Activated CD8-positive, alpha-beta memory T cell treated with anti-CD3 and anti-CD28 coated beads, Interleukin-2, amount 10 ng/mL, durations not matched to agents 7 days and 5 days (primary cell): ENCODE results near the gene ULK2. TPM values are rescaled to one million over a fixed set of nuclear protein-coding genes. Genes with fewer than 3 reads are reported as not detected.
"Not testable (repeated sequence)": the region's sequence is repeated elsewhere in the genome, so short reads cannot be mapped to it uniquely, and the experiment has no call there.

Experiments used
- ATAC-seq: fragments of 150-1000 bp; cut with Tn5 transposase; one replicate; pipeline ENCODE4 v1.10.0; 2021; ENCODE audit warnings: moderate library complexity
- CTCF ChIA-PET: fragments of 350-600 bp; sonication (Branson Sonifier 250); formaldehyde crosslinking; loops from one replicate; lab custom pipeline; 2021; ENCODE audit warnings: antibody characterized with exemption; lab: Charles Lee
- DNase-seq: peaks from one replicate; pipeline ENCODE4 v3.0.0-alpha.2; 2020
- H3K27ac Mint-ChIP-seq: one replicate; pipeline ENCODE4 v1.8.0; 2021; ENCODE audit warnings: mild to moderate bottlenecking, mixed read lengths
- H3K27me3 Mint-ChIP-seq: one replicate; pipeline ENCODE4 v1.8.0; 2021; ENCODE audit warnings: mixed read lengths
- H3K36me3 Mint-ChIP-seq: one replicate; pipeline ENCODE4 v1.8.0; 2021; ENCODE audit warnings: mild to moderate bottlenecking, mixed read lengths
- H3K4me1 Mint-ChIP-seq: one replicate; pipeline ENCODE4 v1.8.0; 2021; ENCODE audit warnings: mixed read lengths
- H3K4me3 Mint-ChIP-seq: one replicate; pipeline ENCODE4 v1.8.0; 2021; ENCODE audit warnings: mild to moderate bottlenecking, moderate library complexity, mixed read lengths
- H3K9me3 Mint-ChIP-seq: one replicate; pipeline ENCODE4 v1.8.0; 2022; ENCODE audit warnings: low read depth, mixed read lengths
- total RNA-seq, 2 experiments: library from RNA; stranded (reverse); gene quantifications; one replicate each; pipeline ENCODE4 v1.2.3, GENCODE V29; 2021

The ULK2 gene
- total RNA-seq, 2 experiments from 2014 or later: 5.3 to 11.2 TPM

DNA sequence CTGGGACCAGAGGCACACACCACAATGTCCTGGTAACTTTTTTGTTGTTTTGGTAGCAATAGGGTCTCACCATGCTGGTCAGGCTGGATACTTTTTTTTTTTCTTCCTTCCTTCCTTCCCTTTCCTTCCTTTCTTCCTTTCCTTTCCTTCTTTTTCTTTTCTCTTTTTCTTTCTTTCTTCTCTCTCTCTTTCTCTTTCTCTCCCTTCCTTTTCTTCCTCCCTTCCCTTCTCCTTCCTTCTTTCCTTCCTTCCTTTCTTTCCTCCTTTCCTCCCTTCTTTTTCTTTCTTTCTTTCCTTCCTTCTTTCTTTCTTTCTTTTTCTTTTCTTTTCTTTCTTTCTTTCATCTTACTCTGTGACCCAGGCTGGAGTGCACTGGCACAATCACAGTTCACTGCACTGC is 18.4 kb upstream of the ULK2 start:
- no peak for ATAC-seq
- H3K27ac Mint-ChIP-seq: no peak overlapping the region
- H3K36me3 Mint-ChIP-seq: no peaks in the 10 kb centered on the region
- no peak for DNase-seq
- CTCF ChIA-PET: interaction anchor here (0.6 kb wide), 1 partner anchor 37 kb away, joined by 3 read pairs; no protein-coding TSS in a partner anchor
- no peaks in the 10 kb centered on the region for H3K27me3 Mint-ChIP-seq
- no peak overlapping the region for H3K4me3 Mint-ChIP-seq
- H3K9me3 Mint-ChIP-seq: no peaks in the 10 kb centered on the region
- peaks cover 4% of the 10 kb centered on the region for H3K4me1 Mint-ChIP-seq

- DNase-seq: no peak
- Mint-ChIP-seq H3K27me3 (peaks cover 2% of the 10 kb centered on the region), H3K4me3 (no peak overlapping the region), H3K27ac (no peak overlapping the region), H3K9me3 (no peaks in the 10 kb centered on the region), H3K4me1 (peaks cover 4% of the 10 kb centered on the region), H3K36me3 (no peaks in the 10 kb centered on the region)
- CTCF ChIA-PET: no interaction called here
- ATAC-seq: peak; percentile 72
Observed at GRCh38 chr17:19883537-19884215, 15.9 kb upstream of the ULK2 start.

DNA sequence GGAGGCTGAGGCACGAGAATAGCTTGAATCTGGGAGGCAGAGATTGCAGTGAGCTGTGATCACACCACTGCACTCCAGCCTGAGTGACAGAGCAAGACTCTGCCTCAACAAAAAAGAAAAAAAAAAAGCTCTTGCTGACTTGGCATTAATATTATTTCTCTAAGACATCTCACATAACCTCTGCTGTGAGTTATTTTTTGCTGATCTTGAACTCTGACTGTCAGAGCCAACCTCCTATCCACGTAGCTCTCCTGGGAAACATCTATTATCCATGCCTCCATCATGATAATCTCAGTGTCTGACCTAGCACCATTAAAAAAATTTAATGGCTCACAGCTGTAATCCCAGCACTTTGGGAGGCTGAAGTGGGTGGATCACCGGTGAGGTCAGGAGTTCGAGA is 12.7 kb upstream of the ULK2 start:
- Mint-ChIP-seq H3K4me3 (no peak overlapping the region), H3K4me1 (peaks cover 24% of the 10 kb centered on the region), H3K36me3 (no peaks in the 10 kb centered on the region), H3K27ac (no peak overlapping the region), H3K27me3 (peaks cover 2% of the 10 kb centered on the region), H3K9me3 (no peaks in the 10 kb centered on the region)
- ATAC-seq (no peak), DNase-seq (no peak)
- CTCF ChIA-PET: no interaction called here

DNA sequence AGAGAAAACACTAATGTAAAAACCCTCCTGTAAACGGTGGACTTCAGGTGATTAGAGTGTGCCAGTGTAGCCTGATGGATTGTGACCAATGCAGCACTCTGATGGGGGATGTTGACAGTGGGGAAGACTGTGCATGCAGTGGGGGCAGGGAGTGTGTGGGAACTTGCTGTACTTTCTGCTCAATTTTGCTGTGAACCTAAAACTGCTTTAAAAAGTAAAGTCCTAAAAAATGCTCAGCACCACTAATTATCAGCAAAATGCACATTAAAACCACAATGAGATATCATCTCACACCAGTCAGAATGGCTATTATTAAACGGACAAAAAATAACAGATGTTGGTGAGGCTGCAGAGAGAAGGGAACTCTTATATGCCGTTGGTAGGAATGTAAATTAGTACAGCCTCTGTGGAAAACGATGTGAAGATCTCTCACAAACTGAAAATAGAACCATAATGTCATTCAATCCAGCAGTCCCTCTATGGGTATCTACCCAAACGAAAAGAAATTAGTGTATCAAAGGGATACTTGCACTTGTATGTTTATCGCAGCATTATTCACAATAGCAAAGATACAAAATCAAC is 9.7 kb upstream of the ULK2 start:
- Mint-ChIP-seq H3K9me3 (no peaks in the 10 kb centered on the region), H3K4me1 (peaks cover 20% of the 10 kb centered on the region), H3K27ac (no peak overlapping the region), H3K36me3 (no peaks in the 10 kb centered on the region), H3K4me3 (no peak overlapping the region), H3K27me3 (peaks cover 2% of the 10 kb centered on the region)
- ATAC-seq (no peak), DNase-seq (no peak)
- CTCF ChIA-PET: interaction anchor here (1.4 kb wide), 1 partner anchor 17 kb away, joined by 3 read pairs; no protein-coding TSS in a partner anchor

GRCh38 chr17:19876529-19877161 is 8.9 kb upstream of the ULK2 start:
- peaks cover 2% of the 10 kb centered on the region for H3K27me3 Mint-ChIP-seq
- no peaks in the 10 kb centered on the region for H3K9me3 Mint-ChIP-seq
- CTCF ChIA-PET: interaction anchor here (1.0 to 1.4 kb wide), 3 partner anchors 9 to 132 kb away, joined by 3 read pairs; partner anchors contain the start of genes SPECC1 and ULK2
- ATAC-seq (peak; percentile 86), DNase-seq (peak; percentile 76)
- no peak overlapping the region for H3K4me3 Mint-ChIP-seq
- peaks cover 20% of the 10 kb centered on the region for H3K4me1 Mint-ChIP-seq
- H3K27ac Mint-ChIP-seq: peak overlapping the region; percentile 75
- H3K36me3 Mint-ChIP-seq: no peaks in the 10 kb centered on the region

- Mint-ChIP-seq H3K4me3 (no peak overlapping the region), H3K4me1 (peaks cover 20% of the 10 kb centered on the region), H3K9me3 (no peaks in the 10 kb centered on the region), H3K36me3 (no peaks in the 10 kb centered on the region), H3K27ac (no peak overlapping the region), H3K27me3 (no peaks in the 10 kb centered on the region)
- CTCF ChIA-PET: no interaction called here
- ATAC-seq (no peak), DNase-seq (no peak)
Observed at GRCh38 chr17:19874256-19874655, 6.5 kb upstream of the ULK2 start.

- ATAC-seq: no peak
- H3K36me3 Mint-ChIP-seq: no peaks in the 10 kb centered on the region
- H3K9me3 Mint-ChIP-seq: no peaks in the 10 kb centered on the region
- peaks cover 20% of the 10 kb centered on the region for H3K4me1 Mint-ChIP-seq
- no peak overlapping the region for H3K27ac Mint-ChIP-seq
- no peak for DNase-seq
- no peak overlapping the region for H3K4me3 Mint-ChIP-seq
- peaks cover 3% of the 10 kb centered on the region for H3K27me3 Mint-ChIP-seq
- CTCF ChIA-PET: no interaction called here
Observed at GRCh38 chr17:19873346-19873745, 5.6 kb upstream of the ULK2 start.

DNA sequence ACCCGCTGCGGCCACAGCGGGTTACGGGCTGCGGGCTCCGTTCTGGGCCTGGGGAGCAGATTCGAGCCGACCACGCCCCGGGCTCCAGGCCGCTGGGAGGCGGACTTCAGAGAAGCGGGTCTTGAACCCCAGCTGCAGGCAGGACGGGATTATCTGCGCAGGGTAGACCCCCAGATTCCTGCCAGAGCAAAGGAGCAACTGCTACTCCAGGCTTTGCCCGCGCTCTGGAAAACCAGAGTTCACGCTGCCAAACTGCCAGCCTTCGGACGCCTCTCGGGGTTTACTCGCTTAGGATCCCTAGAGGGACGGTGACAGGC is 301 bp upstream of the ULK2 start:
- DNase-seq (no peak), ATAC-seq (no peak)
- Mint-ChIP-seq H3K9me3 (no peaks in the 10 kb centered on the region), H3K27ac (no peak overlapping the region), H3K36me3 (no peaks in the 10 kb centered on the region), H3K4me3 (peak overlapping the region; percentile 55), H3K4me1 (peaks cover 9% of the 10 kb centered on the region), H3K27me3 (peaks cover 5% of the 10 kb centered on the region)
- CTCF ChIA-PET: interaction anchor here (1.2 kb wide), 2 partner anchors 8 to 220 kb away, joined by 3 read pairs; partner anchors contain the start of gene ALDH3A2

DNA sequence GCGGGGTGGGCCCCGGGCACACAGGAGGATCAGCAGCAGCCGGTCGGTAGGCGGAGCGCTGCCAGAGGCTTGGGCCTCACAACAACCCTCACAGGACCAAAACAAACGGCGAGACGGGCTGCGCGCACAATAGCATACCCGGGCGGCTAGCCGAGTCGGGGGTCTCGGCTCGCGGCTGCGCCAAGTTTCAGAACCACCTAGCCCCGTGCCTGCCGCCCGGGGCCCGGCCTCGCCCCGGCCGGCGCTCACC is 732 bp downstream of the ULK2 start:
- Mint-ChIP-seq H3K4me3 (peak overlapping the region; percentile 77), H3K36me3 (no peaks in the 10 kb centered on the region), H3K9me3 (no peaks in the 10 kb centered on the region), H3K27ac (peak overlapping the region; percentile 67), H3K4me1 (peaks cover 9% of the 10 kb centered on the region), H3K27me3 (peaks cover 5% of the 10 kb centered on the region)
- ATAC-seq (peak; percentile 78), DNase-seq (peak; percentile 70)
- CTCF ChIA-PET: no interaction called here

DNA sequence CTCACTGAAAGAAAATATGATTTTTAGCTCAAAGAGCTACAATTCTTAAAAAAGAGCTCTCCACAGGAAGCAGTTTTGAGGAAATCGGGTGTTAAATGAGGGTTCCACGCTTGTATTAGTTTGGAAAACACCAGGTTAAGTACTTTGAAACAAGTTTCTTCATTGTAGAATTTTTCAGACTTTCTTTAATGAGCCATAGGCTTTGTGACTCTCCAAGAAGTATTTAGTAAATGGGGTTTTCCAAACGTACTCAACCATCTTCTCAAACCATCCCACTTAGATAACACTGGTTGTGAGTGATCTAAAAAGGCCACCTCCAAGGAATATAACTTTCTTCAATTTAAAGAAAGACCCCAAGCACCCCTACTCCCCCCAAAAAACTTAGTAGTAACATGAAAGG is 2.7 kb downstream of the ULK2 start:
- no peaks in the 10 kb centered on the region for H3K36me3 Mint-ChIP-seq
- peaks cover 9% of the 10 kb centered on the region for H3K4me1 Mint-ChIP-seq
- H3K27me3 Mint-ChIP-seq: peaks cover 5% of the 10 kb centered on the region
- no peak overlapping the region for H3K4me3 Mint-ChIP-seq
- CTCF ChIA-PET: no interaction called here
- ATAC-seq (no peak), DNase-seq (no peak)
- H3K9me3 Mint-ChIP-seq: no peaks in the 10 kb centered on the region
- no peak overlapping the region for H3K27ac Mint-ChIP-seq

GRCh38 chr17:19860647-19861177 is 7.0 kb downstream of the ULK2 start:
- not testable (repeated sequence) for H3K9me3 Mint-ChIP-seq, H3K4me1 Mint-ChIP-seq, H3K4me3 Mint-ChIP-seq, ATAC-seq, H3K36me3 Mint-ChIP-seq, H3K27me3 Mint-ChIP-seq, DNase-seq, H3K27ac Mint-ChIP-seq
- CTCF ChIA-PET: interaction anchor here (1.2 kb wide), 1 partner anchor 16 kb away, joined by 3 read pairs; no protein-coding TSS in a partner anchor

GRCh38 chr17:19857640-19858039 is 10.1 kb downstream of the ULK2 start:
- no peak for DNase-seq
- ATAC-seq: no peak
- H3K27me3 Mint-ChIP-seq: no peaks in the 10 kb centered on the region
- no peaks in the 10 kb centered on the region for H3K4me1 Mint-ChIP-seq
- H3K27ac Mint-ChIP-seq: no peak overlapping the region
- no peaks in the 10 kb centered on the region for H3K9me3 Mint-ChIP-seq
- peaks cover 1% of the 10 kb centered on the region for H3K36me3 Mint-ChIP-seq
- CTCF ChIA-PET: interaction anchor here (1.2 kb wide), 1 partner anchor 12 kb away, joined by 3 read pairs; no protein-coding TSS in a partner anchor
- no peak overlapping the region for H3K4me3 Mint-ChIP-seq

GRCh38 chr17:19833914-19834313 is 33.8 kb downstream of the ULK2 start:
- no peak for DNase-seq
- no peaks in the 10 kb centered on the region for H3K27me3 Mint-ChIP-seq
- ATAC-seq: no peak
- H3K9me3 Mint-ChIP-seq: peaks cover 3% of the 10 kb centered on the region
- no peak overlapping the region for H3K27ac Mint-ChIP-seq
- CTCF ChIA-PET: no interaction called here
- no peaks in the 10 kb centered on the region for H3K4me1 Mint-ChIP-seq
- H3K36me3 Mint-ChIP-seq: peaks cover 21% of the 10 kb centered on the region
- no peak overlapping the region for H3K4me3 Mint-ChIP-seq

- ATAC-seq: no peak
- no peaks in the 10 kb centered on the region for H3K27me3 Mint-ChIP-seq
- peaks cover 21% of the 10 kb centered on the region for H3K36me3 Mint-ChIP-seq
- no peak overlapping the region for H3K27ac Mint-ChIP-seq
- H3K9me3 Mint-ChIP-seq: peaks cover 3% of the 10 kb centered on the region
- no peaks in the 10 kb centered on the region for H3K4me1 Mint-ChIP-seq
- CTCF ChIA-PET: no interaction called here
- DNase-seq: no peak
- no peak overlapping the region for H3K4me3 Mint-ChIP-seq
Observed at GRCh38 chr17:19830061-19830460, 37.7 kb downstream of the ULK2 start.
